CD4-positive, alpha-beta memory T cell (primary cell): ENCODE results near the gene MTIF2. TPM values are rescaled to one million over a fixed set of nuclear protein-coding genes. Genes with fewer than 3 reads are reported as not detected.
"Not testable (repeated sequence)": the region's sequence is repeated elsewhere in the genome, so short reads cannot be mapped to it uniquely, and the experiment has no call there.

Experiments used
- CTCF ChIA-PET: fragments of 350-600 bp; sonication (Branson Sonifier 250); formaldehyde crosslinking; loops from one replicate; lab custom pipeline; 2021; ENCODE audit warnings: inconsistent platforms; ENCODE audit not compliant: partially characterized antibody; lab: Charles Lee
- POLR2A ChIA-PET: fragments of 350-600 bp; sonication (Branson Sonifier 250); formaldehyde crosslinking; loops from one replicate; lab custom pipeline; 2021; ENCODE audit not compliant: partially characterized antibody; lab: Charles Lee
- DNase-seq, 5 donors: peaks; one replicate each; pipeline versions ENCODE4 v3.0.0 to v3.0.0-alpha.2; 2020 to 2022; ENCODE audit warnings: mixed read lengths in 1 of 5
- H3K27ac ChIP-seq: one replicate; pipeline ENCODE4 v1.7.0; 2013; ENCODE audit warnings: low read depth, low read length
- H3K27me3 ChIP-seq: 2 replicates; pipeline ENCODE4 v1.7.0; 2013; ENCODE audit warnings: mild to moderate bottlenecking, low read length, moderate library complexity; ENCODE audit not compliant: insufficient read depth
- H3K36me3 ChIP-seq: 2 replicates; pipeline ENCODE4 v1.7.0; 2013; ENCODE audit warnings: mild to moderate bottlenecking, low read length, moderate library complexity; ENCODE audit not compliant: insufficient read depth
- H3K4me1 ChIP-seq: 2 replicates; pipeline ENCODE4 v1.7.0; 2013; ENCODE audit warnings: mild to moderate bottlenecking, low read length, moderate library complexity; ENCODE audit not compliant: insufficient read depth
- H3K4me3 ChIP-seq, 2 donors: one replicate each; pipeline ENCODE4 v1.7.0; 2013; ENCODE audit warnings: low read length in 2 of 2, mild to moderate bottlenecking in 1 of 2
- H3K9me3 ChIP-seq, 2 donors: one replicate each; pipeline ENCODE4 v1.7.0; 2013; ENCODE audit warnings: low read length in 2 of 2, control low read depth in 1 of 2; ENCODE audit not compliant: control insufficient read depth in 1 of 2
- H3K27ac Mint-ChIP-seq, 7 donors: one replicate each; pipeline ENCODE4 v1.8.0; 2020 to 2021; ENCODE audit warnings: mixed read lengths in 7 of 7, mild to moderate bottlenecking in 6 of 7, inconsistent platforms in 3 of 7, moderate library complexity in 3 of 7
- H3K27me3 Mint-ChIP-seq, 2 donors: one replicate each; pipeline ENCODE4 v1.8.0; 2020 to 2021; ENCODE audit warnings: mixed read lengths in 2 of 2
- H3K36me3 Mint-ChIP-seq, 2 donors: one replicate each; pipeline ENCODE4 v1.8.0; 2020 to 2021; ENCODE audit warnings: mixed read lengths in 2 of 2, inconsistent platforms in 1 of 2, mild to moderate bottlenecking in 1 of 2
- H3K4me1 Mint-ChIP-seq, 4 donors: one replicate each; pipeline ENCODE4 v1.8.0; 2020 to 2021; ENCODE audit warnings: mixed read lengths in 4 of 4, mild to moderate bottlenecking in 1 of 4
- H3K4me3 Mint-ChIP-seq, 8 donors: one replicate each; pipeline ENCODE4 v1.8.0; 2020 to 2021; ENCODE audit warnings: mixed read lengths in 8 of 8, mild to moderate bottlenecking in 7 of 8, moderate library complexity in 6 of 8, inconsistent platforms in 3 of 8
- H3K9me3 Mint-ChIP-seq, 8 donors: one replicate each; pipeline ENCODE4 v1.8.0; 2020 to 2021; ENCODE audit warnings: mixed read lengths in 8 of 8, mild to moderate bottlenecking in 5 of 8, inconsistent platforms in 3 of 8, moderate library complexity in 1 of 8
- intact Hi-C: fragments of 100-400 bp; cut with micrococcal nuclease; formaldehyde crosslinking; loops from one replicate; pipeline ENCODE4 v1.15.1; 2023
- polyA plus RNA-seq, 2 donors: library from polyadenylated mRNA; unstranded; fragments of 300-500 nt; fragmentation: Illumina TruSeq; gene quantifications; one replicate each; pipeline ENCODE4 v1.2.3, GENCODE V29; 2021
- total RNA-seq, 2 experiments: library from RNA; stranded (reverse); gene quantifications; one replicate each; pipeline ENCODE4 v1.2.3, GENCODE V29; 2021

The MTIF2 gene
- total and polyA plus RNA-seq, 4 experiments from 2014 or later: 11.7 to 38.6 (median 25.4) TPM

DNA sequence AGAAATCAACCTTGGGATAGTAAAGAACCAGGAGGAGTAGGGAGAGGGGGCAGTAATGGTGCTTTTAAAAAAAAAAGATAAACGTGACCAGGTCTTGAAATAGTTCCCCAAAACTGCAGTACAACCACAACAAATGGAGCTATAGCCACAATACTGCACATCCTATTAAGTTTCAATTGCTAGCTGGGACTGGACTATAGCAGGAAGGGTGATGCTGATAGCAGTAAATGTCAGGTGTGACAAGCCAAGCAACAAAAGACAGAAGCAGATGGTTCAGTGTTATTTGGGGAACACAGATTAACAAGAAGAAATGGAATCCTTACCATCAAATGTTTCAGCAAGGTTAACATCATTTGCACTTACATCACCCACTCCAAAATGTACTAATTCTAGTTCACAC, 26.4 kb downstream of the MTIF2 start:
- ChIA-PET POLR2A (no interaction called here), CTCF (interaction anchor here (1.0 kb wide), 1 partner anchor 19 kb away, joined by 3 read pairs; no protein-coding TSS in a partner anchor)
- Histone ChIP-seq H3K4me1 (no peaks in the 10 kb centered on the region), H3K27me3 (no peaks in the 10 kb centered on the region), H3K27ac (no peak overlapping the region), H3K9me3 (no peaks in the 10 kb centered on the region), H3K36me3 (peaks cover 16% of the 10 kb centered on the region), H3K4me3 (no peak overlapping the region)
- Mint-ChIP-seq H3K36me3 (peaks cover 22 to 49% of the 10 kb centered on the region in 2 donors), H3K4me1 (peaks cover 0 to 9% (median 3%) of the 10 kb centered on the region in 4 donors), H3K27ac (peak overlapping the region in 3 of 7 donors; percentile 19 to 87 (median 68)), H3K9me3 (no peaks in the 10 kb centered on the region), H3K4me3 (no peak overlapping the region), H3K27me3 (no peaks in the 10 kb centered on the region)
- DNase-seq: no peak
- intact Hi-C loops: no loop called here

GRCh38 chr2:55241582-55241981, 27.4 kb downstream of the MTIF2 start:
- intact Hi-C loops, H3K4me3 ChIP-seq, CTCF ChIA-PET, H3K27ac ChIP-seq, H3K27me3 Mint-ChIP-seq, H3K9me3 Mint-ChIP-seq, H3K27ac Mint-ChIP-seq, H3K4me3 Mint-ChIP-seq, H3K9me3 ChIP-seq, H3K4me1 Mint-ChIP-seq, DNase-seq, H3K27me3 ChIP-seq, H3K4me1 ChIP-seq: not testable (repeated sequence)
- POLR2A ChIA-PET: interaction anchor here (0.6 kb wide), 1 partner anchor 17 kb away, joined by 4 read pairs; no protein-coding TSS in a partner anchor
- H3K36me3 ChIP-seq: peaks cover 14% of the 10 kb centered on the region
- H3K36me3 Mint-ChIP-seq: peaks cover 16 to 45% of the 10 kb centered on the region in 2 donors

DNA sequence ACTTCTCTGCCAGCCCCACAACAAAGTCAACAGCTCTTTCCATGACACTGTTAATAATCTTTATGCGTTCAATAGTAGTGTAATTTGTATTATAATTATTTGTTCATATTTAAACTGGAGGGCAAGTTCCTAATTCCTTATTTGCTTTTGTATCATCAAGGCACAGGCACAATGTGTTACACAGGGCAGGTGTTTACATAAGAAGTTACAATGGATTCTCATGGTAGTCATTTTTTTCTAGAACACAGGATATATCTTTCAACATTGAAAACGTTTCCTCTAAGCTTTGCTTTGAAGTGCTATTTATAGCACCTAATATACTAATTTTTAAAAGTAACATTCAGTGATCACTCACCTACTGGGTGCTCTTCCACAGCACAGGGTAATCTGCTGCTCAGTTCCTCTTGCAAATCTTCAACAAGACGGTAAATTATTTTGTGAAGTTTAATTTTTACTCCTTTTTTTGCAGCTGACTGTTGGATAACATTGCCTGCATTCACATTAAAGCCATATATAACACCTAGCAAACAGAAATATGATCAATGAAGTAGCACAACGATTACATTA, 29.3 kb downstream of the MTIF2 start:
- H3K27me3 ChIP-seq: no peaks in the 10 kb centered on the region
- peaks cover 25% of the 10 kb centered on the region for H3K36me3 ChIP-seq
- Mint-ChIP-seq H3K4me3 (no peak overlapping the region), H3K4me1 (peaks cover 5 to 16% (median 12%) of the 10 kb centered on the region in 4 donors), H3K27me3 (no peaks in the 10 kb centered on the region), H3K9me3 (no peaks in the 10 kb centered on the region), H3K36me3 (peaks cover 18 to 50% of the 10 kb centered on the region in 2 donors), H3K27ac (no peak overlapping the region)
- H3K4me3 ChIP-seq: no peak overlapping the region
- no peak overlapping the region for H3K27ac ChIP-seq
- no peak for DNase-seq
- POLR2A ChIA-PET: no interaction called here
- no peaks in the 10 kb centered on the region for H3K9me3 ChIP-seq
- intact Hi-C loops: loop anchor here (10.0 kb wide), 1 partner anchor 675 kb away; no protein-coding TSS in a partner anchor
- H3K4me1 ChIP-seq: peaks cover 12% of the 10 kb centered on the region
- CTCF ChIA-PET: no interaction called here

DNA sequence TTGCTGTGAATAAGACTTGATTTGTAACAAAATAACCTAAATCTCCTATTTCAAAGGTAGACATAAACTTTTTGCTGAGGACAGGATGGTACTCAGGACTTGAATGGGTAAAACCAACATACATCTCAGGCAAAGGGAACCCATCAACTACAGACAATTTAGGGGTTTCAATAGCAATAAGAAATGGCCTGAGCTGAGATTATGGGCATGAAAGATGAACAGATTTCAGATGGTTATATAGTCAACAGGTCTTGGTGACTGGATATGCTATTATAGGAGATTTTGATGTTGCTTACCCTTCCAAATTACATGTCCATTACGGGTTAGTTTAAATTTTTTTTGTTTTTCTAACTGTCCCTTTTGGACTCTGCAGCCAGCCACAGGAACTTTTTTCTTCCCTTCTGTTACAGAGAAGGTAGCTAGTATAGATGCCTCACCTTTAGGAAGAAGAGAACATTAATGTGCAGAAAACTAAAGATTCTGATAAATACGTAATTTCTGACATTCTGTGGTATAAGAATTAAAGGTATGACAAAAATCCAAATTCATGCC, 32.0 kb downstream of the MTIF2 start:
- POLR2A ChIA-PET: no interaction called here
- H3K36me3 ChIP-seq: peaks cover 38% of the 10 kb centered on the region

GRCh38 chr2:55235724-55236538, 33.1 kb downstream of the MTIF2 start:
- H3K36me3 Mint-ChIP-seq: peaks cover 29 to 56% of the 10 kb centered on the region in 2 donors
- DNase-seq: no peak
- H3K27me3 Mint-ChIP-seq: no peaks in the 10 kb centered on the region
- peaks cover 38% of the 10 kb centered on the region for H3K36me3 ChIP-seq
- no peak overlapping the region for H3K4me3 ChIP-seq
- CTCF ChIA-PET: no interaction called here
- H3K9me3 Mint-ChIP-seq: no peaks in the 10 kb centered on the region
- peaks cover 36% of the 10 kb centered on the region for H3K4me1 ChIP-seq
- H3K4me1 Mint-ChIP-seq: peaks cover 23 to 48% (median 40%) of the 10 kb centered on the region in 4 donors
- H3K27me3 ChIP-seq: no peaks in the 10 kb centered on the region
- intact Hi-C loops: loop anchor here (10.0 kb wide), 1 partner anchor 671 kb away; no protein-coding TSS in a partner anchor
- no peak overlapping the region for H3K27ac ChIP-seq
- no peaks in the 10 kb centered on the region for H3K9me3 ChIP-seq
- H3K4me3 Mint-ChIP-seq: peak overlapping the region in 2 of 8 donors; percentile 7 to 36
- H3K27ac Mint-ChIP-seq: peak overlapping the region in 5 of 7 donors; percentile 22 to 97 (median 67)
- POLR2A ChIA-PET: interaction anchor here (0.6 to 1.0 kb wide), 2 partner anchors 12 to 13 kb away, joined by 3 read pairs; no protein-coding TSS in a partner anchor

More for the DNA sequence above, 32.0 kb downstream of the MTIF2 start:
- CTCF ChIA-PET: interaction anchor here (1.3 kb wide), 1 partner anchor 14 kb away, joined by 4 read pairs; no protein-coding TSS in a partner anchor
- H3K9me3 Mint-ChIP-seq: no peaks in the 10 kb centered on the region
- no peaks in the 10 kb centered on the region for H3K27me3 ChIP-seq
- peaks cover 29% of the 10 kb centered on the region for H3K4me1 ChIP-seq
- H3K27ac Mint-ChIP-seq: peak overlapping the region in 1 of 7 donors; percentile 97
- intact Hi-C loops: loop anchor here (10.0 kb wide), 1 partner anchor 672 kb away; no protein-coding TSS in a partner anchor
- H3K4me3 ChIP-seq: no peak overlapping the region
- H3K36me3 Mint-ChIP-seq: peaks cover 29 to 58% of the 10 kb centered on the region in 2 donors
- DNase-seq: no peak
- H3K27me3 Mint-ChIP-seq: no peaks in the 10 kb centered on the region
- no peak overlapping the region for H3K4me3 Mint-ChIP-seq
- peaks cover 16 to 36% (median 31%) of the 10 kb centered on the region in 4 donors for H3K4me1 Mint-ChIP-seq
- H3K27ac ChIP-seq: no peak overlapping the region
- no peaks in the 10 kb centered on the region for H3K9me3 ChIP-seq

DNA sequence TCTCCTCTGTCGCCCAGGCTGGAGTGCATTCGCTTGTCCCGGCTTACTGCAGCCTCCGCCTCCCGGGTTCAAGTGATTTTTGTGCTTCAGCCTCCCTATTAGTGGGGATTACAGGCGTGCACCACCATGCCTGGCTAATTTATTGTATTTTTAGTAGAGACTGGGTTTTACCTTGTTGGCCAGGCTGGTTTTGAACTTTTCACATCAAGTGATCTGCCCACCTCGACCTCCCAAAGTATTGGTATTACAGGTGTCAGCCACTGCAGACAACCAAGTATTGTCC, 35.4 kb downstream of the MTIF2 start:
- peak overlapping the region; percentile 82 to 98 for H3K4me3 ChIP-seq
- DNase-seq: no peak
- no peaks in the 10 kb centered on the region for H3K9me3 ChIP-seq
- Mint-ChIP-seq H3K27ac (peak overlapping the region; percentile 94 to 100 (median 98)), H3K27me3 (no peaks in the 10 kb centered on the region), H3K36me3 (peaks cover 22 to 49% of the 10 kb centered on the region in 2 donors), H3K9me3 (no peaks in the 10 kb centered on the region), H3K4me1 (peaks cover 35 to 64% (median 50%) of the 10 kb centered on the region in 4 donors), H3K4me3 (peak overlapping the region; percentile 92 to 100 (median 100))
- intact Hi-C loops: loop anchor here (2.0 to 10.0 kb wide), 4 partner anchors 49 to 669 kb away; partner anchors contain the start of gene CFAP36
- peak overlapping the region; percentile 97 for H3K27ac ChIP-seq
- H3K36me3 ChIP-seq: peaks cover 31% of the 10 kb centered on the region
- POLR2A ChIA-PET: interaction anchor here (0.7 kb wide), 1 partner anchor 26 kb away, joined by 3 read pairs; no protein-coding TSS in a partner anchor
- no peaks in the 10 kb centered on the region for H3K27me3 ChIP-seq
- CTCF ChIA-PET: interaction anchor here (0.6 kb wide), 1 partner anchor 143 kb away, joined by 3 read pairs; no protein-coding TSS in a partner anchor
- H3K4me1 ChIP-seq: peaks cover 39% of the 10 kb centered on the region
